IMR-90 (cell line): ENCODE measurements around the gene TANGO6. TPM values are rescaled to one million over a fixed set of nuclear protein-coding genes. Genes with fewer than 3 reads are reported as not detected.

ENCODE experiments used
- ATAC-seq: fragments of 200-7000 bp; cut with Tn5 transposase; 2 replicates; pipeline ENCODE4 v1.9.1; 2020; ENCODE audit warnings: low read depth, mild to moderate bottlenecking, moderate library complexity
- BruUV-seq: library from RNA; stranded (reverse); fragments of 400-500 nt; replicated peaks from 2 replicates; lab custom pipeline; 2021; lab: Mats Ljungman, UMichigan
- CTCF ChIA-PET: fragments of 300-600 bp; formaldehyde crosslinking; extraction: SDS; loops from one replicate; lab custom pipeline; 2021; ENCODE audit warnings: antibody characterized with exemption; lab: Yijun Ruan, JAX
- POLR2A ChIA-PET: fragments of 300-600 bp; sonication (Branson Sonifier 250); formaldehyde crosslinking; loops from one replicate; lab custom pipeline; 2022; ENCODE audit warnings: antibody characterized with exemption; ENCODE audit not compliant: unreplicated experiment; lab: Charles Lee
- DNase-seq: peaks from one replicate; pipeline ENCODE4 v3.0.0; 2013
- H2AFZ ChIP-seq: replicated peaks from 2 replicates; pipeline ENCODE3; 2013; ENCODE audit warnings: low read length, mild to moderate bottlenecking; ENCODE audit not compliant: poor library complexity
- H2AK5ac ChIP-seq: 2 replicates; pipeline ENCODE4 v1.6.1; 2013; ENCODE audit warnings: low read depth, low read length, inconsistent platforms
- H2AK9ac ChIP-seq: replicated peaks from 2 replicates; pipeline ENCODE3; 2013; ENCODE audit warnings: mild to moderate bottlenecking, low read depth, low read length, moderate library complexity; ENCODE audit not compliant: poor library complexity
- H2BK120ac ChIP-seq: 2 replicates; pipeline ENCODE4 v1.6.1; 2013; ENCODE audit warnings: low read depth, low read length, inconsistent platforms
- H2BK15ac ChIP-seq: 3 replicates; pipeline ENCODE4 v1.6.1; 2013; ENCODE audit warnings: low read depth, low read length, inconsistent platforms
- H2BK20ac ChIP-seq: 2 replicates; pipeline ENCODE4 v1.6.1; 2013; ENCODE audit warnings: low read depth, mild to moderate bottlenecking, inconsistent platforms, low read length, moderate library complexity
- H2BK5ac ChIP-seq: 2 replicates; pipeline ENCODE4 v1.6.1; 2013; ENCODE audit warnings: mild to moderate bottlenecking, low read depth, low read length, inconsistent platforms; ENCODE audit not compliant: poor library complexity, severe bottlenecking
- H3K14ac ChIP-seq: replicated peaks from 2 replicates; pipeline ENCODE4 v1.6.1; 2013; ENCODE audit warnings: low read depth, low read length, inconsistent platforms
- H3K18ac ChIP-seq: 2 replicates; pipeline ENCODE4 v1.6.1; 2013; ENCODE audit warnings: low read depth, low read length, control low read depth
- H3K23ac ChIP-seq: 2 replicates; pipeline ENCODE4 v1.6.1; 2013; ENCODE audit warnings: low read depth, low read length, inconsistent platforms
- H3K27ac ChIP-seq: 2 replicates; pipeline ENCODE4 v1.5.1; 2013; ENCODE audit warnings: mild to moderate bottlenecking, control low read depth, low read length; ENCODE audit not compliant: insufficient read depth
- H3K27me3 ChIP-seq: 2 replicates; pipeline ENCODE4 v1.6.1; 2013; ENCODE audit warnings: low read length; ENCODE audit not compliant: control insufficient read depth, insufficient read depth
- H3K36me3 ChIP-seq: 2 replicates; pipeline ENCODE4 v1.6.1; 2013; ENCODE audit warnings: low read length, mixed read lengths; ENCODE audit not compliant: control insufficient read depth, insufficient read depth
- H3K4ac ChIP-seq: 2 replicates; pipeline ENCODE4 v1.6.1; 2013; ENCODE audit warnings: low read depth, low read length, inconsistent platforms
- H3K4me1 ChIP-seq: 2 replicates; pipeline ENCODE4 v1.6.1; 2013; ENCODE audit warnings: low read length, mixed read lengths; ENCODE audit not compliant: control insufficient read depth, insufficient read depth
- H3K4me2 ChIP-seq: 2 replicates; pipeline ENCODE4 v1.6.1; 2013; ENCODE audit warnings: low read depth, mild to moderate bottlenecking, control low read depth, low read length, moderate library complexity
- H3K4me3 ChIP-seq: 2 replicates; pipeline ENCODE4 v1.5.1; 2013; ENCODE audit warnings: low read depth, mild to moderate bottlenecking, control low read depth, low read length, moderate library complexity; ENCODE audit not compliant: insufficient read depth
- H3K56ac ChIP-seq: 2 replicates; pipeline ENCODE4 v1.6.1; 2013; ENCODE audit warnings: low read length, inconsistent platforms; ENCODE audit not compliant: insufficient read depth; ENCODE audit errors: extremely low read depth
- H3K79me1 ChIP-seq, 2 experiments: 2 replicates each; pipeline ENCODE4 v1.6.1; 2013; ENCODE audit warnings: low read length in 2 of 2, inconsistent platforms in 1 of 2, low read depth in 1 of 2
- H3K9ac ChIP-seq: 2 replicates; pipeline ENCODE4 v1.6.1; 2013; ENCODE audit warnings: low read depth, low read length, control low read depth
- H3K9me1 ChIP-seq: 2 replicates; pipeline ENCODE4 v1.6.1; 2013; ENCODE audit warnings: low read length, inconsistent platforms; ENCODE audit not compliant: insufficient read depth
- H3K9me3 ChIP-seq: 2 replicates; pipeline ENCODE4 v1.6.1; 2013; ENCODE audit warnings: low read length; ENCODE audit not compliant: control insufficient read depth, insufficient read depth
- H4K20me1 ChIP-seq: 2 replicates; pipeline ENCODE4 v1.6.1; 2013; ENCODE audit warnings: low read length, inconsistent platforms; ENCODE audit not compliant: insufficient read depth
- H4K5ac ChIP-seq: 2 replicates; pipeline ENCODE4 v1.6.1; 2013; ENCODE audit warnings: mild to moderate bottlenecking, low read depth, low read length, control low read depth
- H4K8ac ChIP-seq, 2 experiments: 2 replicates each; pipeline ENCODE4 v1.6.1; 2013; ENCODE audit warnings: low read depth in 2 of 2, low read length in 2 of 2, control low read depth in 1 of 2, inconsistent platforms in 1 of 2
- H4K91ac ChIP-seq: 2 replicates; pipeline ENCODE4 v1.6.1; 2013; ENCODE audit warnings: low read depth, low read length, inconsistent platforms; ENCODE audit not compliant: insufficient read depth
- BHLHE40 ChIP-seq: fragments of 150-350 bp; IDR thresholded peaks from 2 replicates; pipeline ENCODE4 v1.6.1; 2016; ENCODE audit warnings: mild to moderate bottlenecking, low read depth, low read length
- CEBPB ChIP-seq: IDR thresholded peaks from 2 replicates; pipeline ENCODE4 v1.6.1; 2012; ENCODE audit warnings: low read depth, low read length, improper control_type of control experiment
- CHD1 ChIP-seq: IDR thresholded peaks from 2 replicates; pipeline ENCODE4 v1.6.1; 2012; ENCODE audit warnings: low read depth, low read length, improper control_type of control experiment
- FOS ChIP-seq: fragments of 150-350 bp; IDR thresholded peaks from 2 replicates; pipeline ENCODE4 v1.6.1; 2016; ENCODE audit warnings: low read depth, low read length
- MAZ ChIP-seq: IDR thresholded peaks from 2 replicates; pipeline ENCODE4 v1.6.1; 2012; ENCODE audit warnings: low read depth, mild to moderate bottlenecking, low read length, improper control_type of control experiment, moderate library complexity, borderline replicate concordance
- MXI1 ChIP-seq: IDR thresholded peaks from 2 replicates; pipeline ENCODE4 v1.6.1; 2012; ENCODE audit warnings: low read depth, mild to moderate bottlenecking, low read length, moderate library complexity, borderline replicate concordance
- RAD21 ChIP-seq: IDR thresholded peaks from 2 replicates; pipeline ENCODE4 v1.6.1; 2012; ENCODE audit warnings: low read length, improper control_type of control experiment
- RFX5 ChIP-seq: IDR thresholded peaks from 2 replicates; pipeline ENCODE4 v1.8.0; 2012; ENCODE audit warnings: low read depth, mild to moderate bottlenecking, low read length, moderate library complexity
- SMC3 ChIP-seq: fragments of 150-350 bp; IDR thresholded peaks from 2 replicates; pipeline ENCODE4 v1.6.1; 2016; ENCODE audit warnings: low read depth, mild to moderate bottlenecking, antibody characterized with exemption, low read length, moderate library complexity
- WGBS, 2 experiments: methylation state at CpG; one replicate each; pipeline versions ENCODE4 v1.1.5 to v1.1.7; 2013; ENCODE audit warnings: missing lambda C conversion rate in 2 of 2; ENCODE audit not compliant: insufficient read length in 1 of 2; ENCODE audit errors: extremely low coverage in 2 of 2; 5-methylcytosine and 5-hydroxymethylcytosine counted together
- dilution Hi-C: fragments of 300-500 bp; cut with HindIII; formaldehyde crosslinking; loops from one replicate; pipeline ENCODE4 v1.14.3; 2018; ENCODE audit warnings: low sequenced_read_pairs; ENCODE audit not compliant: unreplicated experiment
- in situ Hi-C: fragments of 300-500 bp; cut with MboI; formaldehyde crosslinking; loops from 3 replicates; pipeline ENCODE4 v1.14.3; 2019; ENCODE audit warnings: low sequenced_read_pairs, inconsistent platforms, mixed read lengths
- intact Hi-C: fragments of 100-400 bp; cut with micrococcal nuclease; formaldehyde crosslinking; loops from 2 replicates; pipeline ENCODE4 v1.10.0; 2022
- polyA plus RNA-seq, 3 experiments: library from polyadenylated mRNA; depleted of rRNA; stranded (reverse); fragments of >200 nt; gene quantifications; 2 replicates each; pipeline ENCODE4 v1.2.3, GENCODE V29; 2012; ENCODE audit warnings: low replicate concordance in 1 of 3
- total RNA-seq: library from RNA; depleted of rRNA; stranded (reverse); fragments of >200 nt; gene quantifications from 2 replicates; pipeline ENCODE4 v1.2.3, GENCODE V29; 2012

Gene TANGO6
- total and polyA plus RNA-seq, 2 of the 4 experiments (the other 2 are of a cell fraction), result 6.7 to 22.4 TPM

GRCh38 chr16:69107316-69107962 lies 264.1 kb downstream of the TANGO6 start (continued):
- TF ChIP-seq FOS (no peak), RFX5 (no peak)

DNA sequence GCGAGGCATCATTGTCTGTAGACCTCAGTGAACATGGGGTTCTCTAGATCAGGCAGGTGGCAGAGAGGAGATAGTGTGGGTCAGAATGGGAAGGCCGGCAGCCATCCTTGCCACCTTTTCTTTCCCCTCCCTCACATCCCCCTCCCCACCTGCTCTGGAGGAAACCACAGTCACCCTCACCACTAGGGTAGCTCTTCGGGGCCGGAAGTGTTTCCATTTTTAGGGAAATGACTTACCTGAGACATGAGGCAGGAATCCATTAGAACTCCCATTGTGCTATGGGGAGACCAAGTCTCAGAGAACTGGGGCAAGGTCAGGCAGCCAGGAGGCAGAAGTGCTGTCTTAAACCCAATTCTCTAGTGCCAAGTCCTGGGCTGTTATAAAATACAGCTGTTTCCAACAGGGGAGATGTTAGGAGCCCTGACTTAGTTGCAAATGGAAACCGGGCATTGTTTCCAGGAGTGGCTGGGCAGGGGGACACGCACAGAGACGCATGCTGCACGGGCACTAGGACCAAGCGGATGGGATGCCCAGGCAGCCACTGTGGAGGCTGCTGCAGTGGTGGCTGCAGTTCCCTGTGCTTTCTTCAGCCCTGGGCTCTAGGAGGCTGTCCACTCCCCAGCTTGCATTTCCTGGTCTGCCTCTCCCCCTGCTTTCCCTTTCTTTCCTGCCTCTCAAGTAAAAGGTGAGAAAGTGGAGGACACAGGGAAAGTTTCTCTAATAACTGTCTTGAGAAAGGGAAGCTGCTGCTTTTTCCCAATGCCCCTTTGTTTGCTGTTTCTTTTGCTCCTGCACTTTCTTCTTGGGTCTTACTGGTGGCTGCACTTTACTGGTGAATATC lies 265.0 kb downstream of the TANGO6 start:
- no peak overlapping the region for H3K9ac ChIP-seq
- TF ChIP-seq BHLHE40, result no peak
- TF ChIP-seq MAZ, result no peak
- no peak for TF ChIP-seq MXI1
- no peak for TF ChIP-seq CHD1
- no peak for TF ChIP-seq RAD21
- TF ChIP-seq SMC3, result no peak
- no peak for TF ChIP-seq RFX5
- no peak for TF ChIP-seq CEBPB
- peak overlapping the region; percentile 39 for H2AK9ac ChIP-seq
- H4K91ac ChIP-seq, result no peak overlapping the region
- H2AK5ac ChIP-seq, result peak overlapping the region; percentile 10; the same call in 1 of the 2 replicates
- no peak overlapping the region for H2BK120ac ChIP-seq
- DNase-seq (no peak), ATAC-seq (no peak)
- ChIA-PET POLR2A (no interaction called here), CTCF (no interaction called here)
- no peak overlapping the region for H4K8ac ChIP-seq
- H3K4ac ChIP-seq, result no peak overlapping the region
- BruUV-seq, result no TSS peak
- H4K5ac ChIP-seq, result no peak overlapping the region
- H2BK20ac ChIP-seq, result no peak overlapping the region
- no peak overlapping the region for H3K18ac ChIP-seq
- H3K23ac ChIP-seq, result no peak overlapping the region
- H3K27ac ChIP-seq, result no peak overlapping the region
- 0 out of 2 replicates have a peak, but pooled peaks cover 5% of the 10 kb centered on the region for H3K9me1 ChIP-seq
- no peak overlapping the region for H3K4me2 ChIP-seq
- no peak overlapping the region for H3K4me3 ChIP-seq
- H4K20me1 ChIP-seq, result peaks cover 23% of the 10 kb centered on the region
- H3K36me3 ChIP-seq, result peaks cover 10% of the 10 kb centered on the region
- no peak overlapping the region for H2BK5ac ChIP-seq
- H3K9me3 ChIP-seq, result no peaks in the 10 kb centered on the region
- no peak overlapping the region for H3K56ac ChIP-seq
- dilution Hi-C loops, result no loop called here
- H3K27me3 ChIP-seq, result no peaks in the 10 kb centered on the region
- no peak overlapping the region for H3K14ac ChIP-seq
- H3K4me1 ChIP-seq, result peaks cover 4% of the 10 kb centered on the region; the same call in 1 of the 2 replicates
- intact Hi-C loops, result no loop called here
- in situ Hi-C loops, result no loop called here
- H2BK15ac ChIP-seq, result no peak overlapping the region
- peaks cover 0 to 17% of the 10 kb centered on the region in 2 experiments; a peak in 2 of 4 replicates for H3K79me1 ChIP-seq
- no peak overlapping the region for H2AFZ ChIP-seq
- WGBS, 2 experiments, result 60% methylated on average over 1 of the region's 9 CpGs; no CpG with 5 or more reads in 1 of the 2 experiments
